ENCODE measurements around the gene AGPS. TPM values are rescaled to one million over a fixed set of nuclear protein-coding genes. Genes with fewer than 3 reads are reported as not detected.
"Not testable (repeated sequence)": the region's sequence is repeated elsewhere in the genome, so short reads cannot be mapped to it uniquely, and the experiment has no call there.

AGPS gene
- total and polyA plus RNA-seq, 3 donors from 2014 or later, result 36.7 to 73.4 (median 55.7) TPM

- DNase-seq, result no peak
- Histone ChIP-seq H3K4me3 (no peak overlapping the region), H3K36me3 (ENCODE audit: low read depth, missing control alignments) (no peaks in the 10 kb centered on the region), H3K4me1 (no peaks in the 10 kb centered on the region), H3K27me3 (no peaks in the 10 kb centered on the region), H3K9me3 (no peaks in the 10 kb centered on the region), H3K27ac (no peak overlapping the region)
- intact Hi-C loops (cut with DNase I; ENCODE audit: low total_unique reads), result no loop called here
- TF ChIP-seq, protein P1, sequence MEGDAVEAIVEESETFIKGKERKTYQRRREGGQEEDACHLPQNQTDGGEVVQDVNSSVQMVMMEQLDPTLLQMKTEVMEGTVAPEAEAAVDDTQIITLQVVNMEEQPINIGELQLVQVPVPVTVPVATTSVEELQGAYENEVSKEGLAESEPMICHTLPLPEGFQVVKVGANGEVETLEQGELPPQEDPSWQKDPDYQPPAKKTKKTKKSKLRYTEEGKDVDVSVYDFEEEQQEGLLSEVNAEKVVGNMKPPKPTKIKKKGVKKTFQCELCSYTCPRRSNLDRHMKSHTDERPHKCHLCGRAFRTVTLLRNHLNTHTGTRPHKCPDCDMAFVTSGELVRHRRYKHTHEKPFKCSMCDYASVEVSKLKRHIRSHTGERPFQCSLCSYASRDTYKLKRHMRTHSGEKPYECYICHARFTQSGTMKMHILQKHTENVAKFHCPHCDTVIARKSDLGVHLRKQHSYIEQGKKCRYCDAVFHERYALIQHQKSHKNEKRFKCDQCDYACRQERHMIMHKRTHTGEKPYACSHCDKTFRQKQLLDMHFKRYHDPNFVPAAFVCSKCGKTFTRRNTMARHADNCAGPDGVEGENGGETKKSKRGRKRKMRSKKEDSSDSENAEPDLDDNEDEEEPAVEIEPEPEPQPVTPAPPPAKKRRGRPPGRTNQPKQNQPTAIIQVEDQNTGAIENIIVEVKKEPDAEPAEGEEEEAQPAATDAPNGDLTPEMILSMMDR (IDR thresholded peaks at IDR 0.05), result no peak
- no peak for TF ChIP-seq POLR2A (IDR thresholded peaks at IDR 0.05)
- 94 to 100% methylated on average over 2 of the region's 2 CpGs for WGBS, 2 donors
Measured at GRCh38 chr2:177429688-177430325, 37.2 kb downstream of the AGPS start.

DNA sequence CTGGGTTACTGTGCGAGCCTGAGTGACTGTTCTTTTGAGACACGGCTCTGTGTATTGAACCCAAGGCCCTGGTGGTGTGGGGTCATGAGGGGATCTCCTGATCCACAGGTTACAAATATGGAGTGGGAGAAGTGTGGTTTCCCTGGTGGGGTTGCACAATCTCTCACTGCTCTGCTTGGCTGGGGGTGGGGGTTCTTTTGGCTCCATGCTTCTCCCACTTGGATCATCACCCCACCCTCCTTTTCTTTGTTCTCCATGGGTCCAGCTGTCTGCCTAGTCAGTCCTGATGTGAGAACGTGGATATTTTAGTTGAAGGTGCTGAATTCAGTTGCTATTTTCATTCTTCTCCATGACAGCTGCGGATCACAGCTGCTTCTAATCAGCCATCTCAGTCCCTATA lies 37.8 kb downstream of the AGPS start:
- Histone ChIP-seq H3K27me3 (no peaks in the 10 kb centered on the region), H3K4me3 (no peak overlapping the region), H3K9me3 (no peaks in the 10 kb centered on the region), H3K36me3 (ENCODE audit: low read depth, missing control alignments) (no peaks in the 10 kb centered on the region), H3K27ac (no peak overlapping the region), H3K4me1 (no peaks in the 10 kb centered on the region)
- 74 to 86% methylated on average over 4 of the region's 4 CpGs for WGBS, 2 donors
- no peak for DNase-seq
- no peak for TF ChIP-seq POLR2A (IDR thresholded peaks at IDR 0.05)
- TF ChIP-seq, protein P1 (IDR thresholded peaks at IDR 0.05), result no peak
- intact Hi-C loops (cut with DNase I; ENCODE audit: low total_unique reads), result no loop called here

GRCh38 chr2:177431111-177431725 lies 38.6 kb downstream of the AGPS start:
- H3K9me3 ChIP-seq; H3K27ac ChIP-seq; intact Hi-C loops (cut with DNase I; ENCODE audit: low total_unique reads); H3K27me3 ChIP-seq; DNase-seq; H3K4me1 ChIP-seq; H3K36me3 ChIP-seq (ENCODE audit: low read depth, missing control alignments); H3K4me3 ChIP-seq: not testable (repeated sequence)
- WGBS, 2 donors, result 87 to 90% methylated on average over 12 of the region's 12 CpGs

- Histone ChIP-seq H3K27me3 (no peaks in the 10 kb centered on the region), H3K4me1 (no peaks in the 10 kb centered on the region), H3K9me3 (no peaks in the 10 kb centered on the region), H3K4me3 (no peak overlapping the region), H3K27ac (no peak overlapping the region), H3K36me3 (ENCODE audit: low read depth, missing control alignments) (no peaks in the 10 kb centered on the region)
- WGBS, 2 donors, result 26 to 100% methylated on average over 1 of the region's 1 CpG
- DNase-seq, result no peak
- intact Hi-C loops (cut with DNase I; ENCODE audit: low total_unique reads), result no loop called here
- TF ChIP-seq, protein P1 (IDR thresholded peaks at IDR 0.05), result no peak
- no peak for TF ChIP-seq POLR2A (IDR thresholded peaks at IDR 0.05)
Measured at GRCh38 chr2:177432703-177433102, 40.1 kb downstream of the AGPS start.

DNA sequence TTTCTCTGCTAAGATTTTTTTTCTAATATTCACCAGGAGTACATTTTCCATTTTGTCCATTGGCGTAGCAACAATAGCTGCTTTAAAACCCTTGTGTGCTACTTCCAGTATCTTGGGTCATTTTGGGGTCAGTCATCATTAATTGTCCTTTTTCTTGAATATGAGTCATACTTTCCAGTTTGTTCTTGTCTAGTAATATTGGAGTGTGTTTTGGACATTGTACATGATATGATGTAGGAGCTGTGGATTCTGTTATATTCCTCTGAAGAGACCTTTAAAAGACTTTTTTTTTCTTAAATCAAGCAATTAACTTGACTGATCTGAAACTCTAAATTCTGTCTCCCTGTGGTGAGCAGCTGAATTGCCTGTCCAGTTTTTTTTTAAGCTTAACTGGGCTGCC lies 40.8 kb downstream of the AGPS start:
- Histone ChIP-seq H3K9me3 (no peaks in the 10 kb centered on the region), H3K27me3 (no peaks in the 10 kb centered on the region), H3K27ac (no peak overlapping the region), H3K4me3 (no peak overlapping the region), H3K4me1 (no peaks in the 10 kb centered on the region), H3K36me3 (ENCODE audit: low read depth, missing control alignments) (no peaks in the 10 kb centered on the region)
- TF ChIP-seq, protein P1 (IDR thresholded peaks at IDR 0.05), result no peak
- TF ChIP-seq POLR2A (IDR thresholded peaks at IDR 0.05), result no peak
- DNase-seq, result no peak
- intact Hi-C loops (cut with DNase I; ENCODE audit: low total_unique reads), result no loop called here
- WGBS, 2 donors, result 92% methylated on average over 1 of the region's 1 CpG
